Colonic mucosa (tissue), 4 donors: ENCODE measurements around the gene LRRC32. TPM values are rescaled to one million over a fixed set of nuclear protein-coding genes. Genes with fewer than 3 reads are reported as not detected.

Experiments
- DNase-seq: peaks from one replicate; pipeline ENCODE4 v3.0.0-alpha.2; 2020
- H3K27ac ChIP-seq: fragments of 200-600 bp; one replicate; pipeline ENCODE4 v1.8.0; 2021
- H3K27me3 ChIP-seq: fragments of 200-600 bp; one replicate; pipeline ENCODE4 v1.8.0; 2021
- H3K36me3 ChIP-seq: fragments of 200-600 bp; one replicate; pipeline ENCODE4 v1.8.0; 2021
- H3K4me1 ChIP-seq: fragments of 200-600 bp; one replicate; pipeline ENCODE4 v1.8.0; 2021; ENCODE audit warnings: mild to moderate bottlenecking
- H3K4me3 ChIP-seq: fragments of 200-600 bp; one replicate; pipeline ENCODE4 v1.8.0; 2021
- H3K9ac ChIP-seq, 2 donors: one replicate each; pipeline ENCODE4 v1.7.0; 2013; ENCODE audit warnings: control low read depth in 2 of 2, low read depth in 2 of 2, low read length in 2 of 2
- H3K9me3 ChIP-seq: fragments of 200-600 bp; one replicate; pipeline ENCODE4 v1.8.0; 2021
- CTCF ChIP-seq: fragments of 200-600 bp; IDR thresholded peaks from one replicate; pipeline ENCODE4 v1.8.0; 2022; ENCODE audit warnings: antibody characterized with exemption, mild to moderate bottlenecking
- intact Hi-C: fragments of 100-400 bp; cut with DNase I; formaldehyde crosslinking; loops from one replicate; pipeline ENCODE4 v1.14.1; 2022
- total RNA-seq, 2 donors: library from RNA; stranded (reverse); fragmentation: NEBNext Ultra II Directional in 1 of 2; extraction: Animal tissue kit (Norgen Biotek cat#: 25700) in 1 of 2; gene quantifications; one replicate each; pipeline ENCODE4 v1.2.1, GENCODE V29; 2021
- donor health status: healthy.
- donor health status: DM: no; HTN: no; CAD: no.
- donor health status: DM: no; HTN: no; CAD: no.

LRRC32 gene
- total RNA-seq, 2 donors from 2014 or later = 5.9 to 26.8 TPM

- Histone ChIP-seq H3K4me3 (no peak overlapping the region), H3K9me3 (no peaks in the 10 kb centered on the region), H3K9ac (no peak overlapping the region), H3K4me1 (no peaks in the 10 kb centered on the region), H3K36me3 (no peaks in the 10 kb centered on the region), H3K27ac (no peak overlapping the region), H3K27me3 (no peaks in the 10 kb centered on the region)
- TF ChIP-seq CTCF = no peak
- DNase-seq = no peak
- intact Hi-C loops = no loop called here
Observed at GRCh38 chr11:76703707-76704106, 33.2 kb upstream of the LRRC32 start.

GRCh38 chr11:76702336-76703128 lies 32.0 kb upstream of the LRRC32 start:
- Histone ChIP-seq H3K36me3 (no peaks in the 10 kb centered on the region), H3K4me3 (no peak overlapping the region), H3K4me1 (no peaks in the 10 kb centered on the region), H3K9me3 (no peaks in the 10 kb centered on the region), H3K27me3 (no peaks in the 10 kb centered on the region), H3K27ac (no peak overlapping the region), H3K9ac (no peak overlapping the region)
- intact Hi-C loops = no loop called here
- TF ChIP-seq CTCF = no peak
- no peak for DNase-seq

GRCh38 chr11:76701294-76702040 lies 30.9 kb upstream of the LRRC32 start:
- intact Hi-C loops = no loop called here
- Histone ChIP-seq H3K27me3 (no peaks in the 10 kb centered on the region), H3K9ac (no peak overlapping the region), H3K36me3 (no peaks in the 10 kb centered on the region), H3K4me3 (no peak overlapping the region), H3K4me1 (no peaks in the 10 kb centered on the region), H3K9me3 (no peaks in the 10 kb centered on the region), H3K27ac (no peak overlapping the region)
- no peak for TF ChIP-seq CTCF
- DNase-seq = no peak

GRCh38 chr11:76700177-76701100 lies 29.9 kb upstream of the LRRC32 start:
- Histone ChIP-seq H3K27ac (no peak overlapping the region), H3K9me3 (no peaks in the 10 kb centered on the region), H3K4me1 (no peaks in the 10 kb centered on the region), H3K9ac (no peak overlapping the region), H3K4me3 (no peak overlapping the region), H3K36me3 (no peaks in the 10 kb centered on the region), H3K27me3 (no peaks in the 10 kb centered on the region)
- TF ChIP-seq CTCF = no peak
- intact Hi-C loops = no loop called here
- DNase-seq = no peak

- intact Hi-C loops = no loop called here
- H3K9ac ChIP-seq = no peak overlapping the region
Observed at GRCh38 chr11:76699451-76700091, 29.0 kb upstream of the LRRC32 start.

More at GRCh38 chr11:76699451-76700091, 29.0 kb upstream of the LRRC32 start:
- H3K27me3 ChIP-seq = no peaks in the 10 kb centered on the region
- no peak overlapping the region for H3K27ac ChIP-seq
- no peak for TF ChIP-seq CTCF
- H3K9me3 ChIP-seq = no peaks in the 10 kb centered on the region
- no peaks in the 10 kb centered on the region for H3K4me1 ChIP-seq
- H3K4me3 ChIP-seq = no peak overlapping the region
- no peak for DNase-seq
- H3K36me3 ChIP-seq = no peaks in the 10 kb centered on the region
